HEK293 (cell line): ENCODE results near the gene SLC26A4.
A peak's percentile ranks its signal among the peaks of the same experiment; 100 is the strongest.

Experiments
- CTCF ChIA-PET: fragments of 350-600 bp; formaldehyde crosslinking; extraction: SDS; loops from one replicate; lab custom pipeline; 2021; ENCODE audit warnings: antibody characterized with exemption; lab: Yijun Ruan, JAX
- POLR2A ChIA-PET: fragments of 300-600 bp; formaldehyde crosslinking; extraction: SDS; loops from one replicate; lab custom pipeline; 2020; ENCODE audit warnings: antibody characterized with exemption, inconsistent platforms; lab: Yijun Ruan, JAX
- H3K27ac ChIP-seq: fragments of 200-500 bp; sonication (Bioruptor generic); 2 replicates; pipeline ENCODE4 v1.5.1; 2014; ENCODE audit warnings: low read depth, low read length, control low read depth, inconsistent platforms; ENCODE audit errors: extremely low read depth
- H3K36me3 ChIP-seq, 2 experiments: fragments of 200-500 bp in 1 of 2; sonication (Bioruptor generic) in 1 of 2; 1 replicate in 1 of 2; 2 replicates in 1 of 2; pipeline ENCODE4 v1.5.1; 2014 to 2017; ENCODE audit warnings: inconsistent platforms in 2 of 2, low read length in 2 of 2; ENCODE audit not compliant: control insufficient read depth in 2 of 2, insufficient read depth in 1 of 2
- H3K4me1 ChIP-seq: fragments of 200-500 bp; sonication (Bioruptor generic); 2 replicates; pipeline ENCODE4 v1.5.1; 2014; ENCODE audit warnings: mild to moderate bottlenecking, low read length, inconsistent platforms; ENCODE audit not compliant: control insufficient read depth, insufficient read depth
- H3K4me3 ChIP-seq: 2 replicates; pipeline ENCODE4 v1.5.1; 2011; ENCODE audit warnings: low read depth, mild to moderate bottlenecking, control low read depth, low read length, moderate library complexity
- H3K9me3 ChIP-seq: fragments of 200-500 bp; sonication (Bioruptor generic); 2 replicates; pipeline ENCODE4 v1.5.1; 2014; ENCODE audit warnings: low read depth, low read length, inconsistent platforms; ENCODE audit not compliant: control insufficient read depth, insufficient read depth
- EGR2 ChIP-seq: fragments of 450-650 bp; formaldehyde crosslinking; IDR thresholded peaks from 2 replicates; pipeline ENCODE4 v1.5.1; 2016; ENCODE audit warnings: low read depth, missing biosample characterization, missing genetic modification characterization
- KLF16 ChIP-seq: fragments of 450-650 bp; formaldehyde crosslinking; IDR thresholded peaks from 2 replicates; pipeline ENCODE4 v1.5.1; 2017; ENCODE audit warnings: missing biosample characterization, missing genetic modification characterization
- KLF9 ChIP-seq: fragments of 450-650 bp; formaldehyde crosslinking; IDR thresholded peaks from 2 replicates; pipeline ENCODE4 v1.5.1; 2016; ENCODE audit warnings: missing biosample characterization, missing genetic modification characterization, low read depth
- MEIS1 ChIP-seq: sonication (generic); formaldehyde crosslinking; IDR thresholded peaks from 2 replicates; pipeline ENCODE4 v1.8.1; 2022; ENCODE audit warnings: missing genetic modification reagents, mild to moderate bottlenecking, borderline replicate concordance
- ZFP3 ChIP-seq: fragments of 450-650 bp; formaldehyde crosslinking; IDR thresholded peaks from 2 replicates; pipeline ENCODE4 v1.5.1; 2016; ENCODE audit warnings: low read depth, missing biosample characterization, missing genetic modification characterization
- ZFP69B ChIP-seq: fragments of 450-650 bp; formaldehyde crosslinking; IDR thresholded peaks from 2 replicates; pipeline ENCODE4 v1.5.1; 2016; ENCODE audit warnings: missing biosample characterization, missing genetic modification characterization
- ZNF146 ChIP-seq: fragments of 450-650 bp; formaldehyde crosslinking; IDR thresholded peaks from 2 replicates; pipeline ENCODE4 v1.5.1; 2016; ENCODE audit warnings: missing biosample characterization, missing genetic modification characterization
- ZNF2 ChIP-seq: fragments of 450-650 bp; formaldehyde crosslinking; IDR thresholded peaks from 2 replicates; pipeline ENCODE4 v1.5.1; 2016; ENCODE audit warnings: missing biosample characterization, missing genetic modification characterization
- ZNF302 ChIP-seq: fragments of 450-650 bp; formaldehyde crosslinking; IDR thresholded peaks from 2 replicates; pipeline ENCODE4 v1.5.1; 2016; ENCODE audit warnings: missing biosample characterization, missing genetic modification characterization, low read depth
- ZNF354C ChIP-seq: fragments of 450-650 bp; formaldehyde crosslinking; IDR thresholded peaks from 2 replicates; pipeline ENCODE4 v1.5.1; 2016; ENCODE audit warnings: missing biosample characterization, missing genetic modification characterization, low read depth, borderline replicate concordance
- ZNF391 ChIP-seq: fragments of 450-650 bp; formaldehyde crosslinking; IDR thresholded peaks from 2 replicates; pipeline ENCODE4 v1.5.1; 2016; ENCODE audit warnings: low read depth, missing biosample characterization, missing genetic modification characterization, borderline replicate concordance
- ZNF560 ChIP-seq: fragments of 450-650 bp; formaldehyde crosslinking; IDR thresholded peaks from 2 replicates; pipeline ENCODE4 v1.5.1; 2017; ENCODE audit warnings: missing biosample characterization, missing genetic modification characterization, borderline replicate concordance
- ZNF571 ChIP-seq: fragments of 450-650 bp; formaldehyde crosslinking; IDR thresholded peaks from 2 replicates; pipeline ENCODE4 v1.5.0; 2017; ENCODE audit warnings: missing biosample characterization, missing genetic modification characterization
- ZNF585B ChIP-seq: fragments of 450-650 bp; formaldehyde crosslinking; IDR thresholded peaks from 2 replicates; pipeline ENCODE4 v1.5.1; 2016; ENCODE audit warnings: missing biosample characterization, missing genetic modification characterization
- ZNF747 ChIP-seq: fragments of 450-650 bp; formaldehyde crosslinking; IDR thresholded peaks from 2 replicates; pipeline ENCODE4 v1.5.1; 2016; ENCODE audit warnings: missing biosample characterization, missing genetic modification characterization
- TF ChIP-seq, protein P1 (sequence below): fragments of 450-650 bp; formaldehyde crosslinking; IDR thresholded peaks from 2 replicates; pipeline ENCODE4 v1.5.1; 2016; ENCODE audit warnings: missing biosample characterization, missing genetic modification characterization
- TF ChIP-seq, protein P2 (sequence below): fragments of 450-650 bp; formaldehyde crosslinking; IDR thresholded peaks from 2 replicates; pipeline ENCODE4 v1.5.1; 2016; ENCODE audit warnings: missing biosample characterization, missing genetic modification characterization
- TF ChIP-seq, protein P3 (sequence below): fragments of 450-650 bp; formaldehyde crosslinking; IDR thresholded peaks from 2 replicates; pipeline ENCODE4 v1.5.1; 2016; ENCODE audit warnings: missing biosample characterization, missing genetic modification characterization, low read depth

The SLC26A4 gene

DNA sequence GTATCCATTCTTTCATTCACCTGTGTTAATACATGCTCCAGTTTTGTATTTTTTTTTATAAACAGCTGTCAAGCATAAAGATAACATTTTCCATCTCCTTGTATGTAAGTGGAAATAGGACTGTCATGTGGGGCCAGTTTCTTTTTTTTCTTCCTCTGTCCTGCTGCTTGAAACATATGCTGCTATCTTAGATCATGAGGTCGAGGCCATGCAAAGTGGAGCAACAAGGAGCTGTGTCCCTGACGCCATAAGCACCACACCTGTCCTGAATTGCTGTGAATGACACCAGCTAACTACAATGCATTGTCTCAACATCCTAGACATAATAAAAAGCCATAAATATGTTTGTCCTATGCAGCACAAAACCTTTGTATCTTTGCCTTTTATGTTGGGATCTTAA lies 37.7 kb upstream of the SLC26A4 start:
- ChIA-PET CTCF (no interaction called here), POLR2A (no interaction called here)
- no peak for TF ChIP-seq ZNF747 (tag by site-specific recombination)
- TF ChIP-seq ZNF2 (tag by site-specific recombination), result no peak
- no peak for TF ChIP-seq ZNF560
- no peak for TF ChIP-seq KLF16 (tag by site-specific recombination)
- no peaks in the 10 kb centered on the region for H3K36me3 ChIP-seq
- no peaks in the 10 kb centered on the region for H3K9me3 ChIP-seq
- no peak overlapping the region for H3K27ac ChIP-seq
- H3K4me3 ChIP-seq, result no peak overlapping the region
- H3K4me1 ChIP-seq, result no peaks in the 10 kb centered on the region

DNA sequence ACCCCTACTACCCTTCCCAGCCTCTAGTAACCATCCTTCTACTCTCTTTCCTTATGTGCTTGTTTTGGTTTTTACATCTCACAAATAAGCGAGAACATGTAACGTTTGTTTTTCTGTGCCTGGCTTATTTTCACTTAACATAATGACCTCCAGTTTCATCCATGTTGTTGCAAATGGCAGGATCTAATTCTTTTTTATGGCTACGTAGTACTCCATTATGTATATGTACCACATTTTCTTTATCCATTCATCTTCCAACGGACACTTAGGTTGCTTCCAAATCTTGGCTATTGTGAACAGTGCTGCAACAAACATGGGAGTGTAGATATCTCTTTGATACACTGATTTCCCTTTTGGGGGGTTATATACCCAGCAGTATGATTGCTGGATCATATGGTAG lies 33.6 kb upstream of the SLC26A4 start:
- ChIA-PET POLR2A (no interaction called here), CTCF (no interaction called here)
- H3K9me3 ChIP-seq, result no peaks in the 10 kb centered on the region
- no peaks in the 10 kb centered on the region for H3K36me3 ChIP-seq
- H3K27ac ChIP-seq, result no peak overlapping the region
- no peaks in the 10 kb centered on the region for H3K4me1 ChIP-seq
- no peak overlapping the region for H3K4me3 ChIP-seq
- TF ChIP-seq ZNF354C (tag by site-specific recombination) (no peak), ZNF146 (tag by site-specific recombination) (peak; percentile 90), ZNF571 (no peak), KLF9 (no peak), ZNF302 (tag by site-specific recombination) (no peak), ZNF391 (tag by site-specific recombination) (no peak)
- TF ChIP-seq, all 188 proteins: peak for 1

DNA sequence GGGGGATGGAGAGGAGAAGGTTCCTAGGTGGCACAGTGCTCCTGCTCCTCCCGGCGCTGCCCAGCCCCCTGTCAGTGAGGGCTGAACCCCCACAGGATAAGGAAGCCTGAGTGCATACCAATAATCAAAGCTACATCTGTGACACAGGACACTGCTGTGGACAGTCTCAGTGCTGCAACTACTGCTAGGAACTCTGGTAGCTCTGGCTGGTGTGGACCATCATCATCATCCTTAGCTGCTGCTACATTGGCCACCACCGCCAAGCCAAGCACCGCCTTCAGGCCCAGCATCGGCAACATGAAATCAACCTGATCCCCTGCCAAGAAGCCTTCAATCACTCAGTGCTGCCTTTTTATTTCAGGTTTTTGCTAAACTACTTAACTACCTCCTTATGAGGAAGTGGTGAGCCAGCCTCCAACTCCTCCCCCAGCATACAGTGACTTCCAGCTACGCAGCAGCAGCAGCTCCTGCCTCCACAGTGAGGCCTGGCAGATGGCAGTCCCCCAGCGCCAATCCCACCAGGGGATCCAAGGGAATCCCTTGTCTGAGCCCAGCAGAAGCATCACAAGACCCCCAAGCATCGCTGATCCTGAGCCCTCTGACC lies 32.1 kb upstream of the SLC26A4 start:
- ChIA-PET CTCF (interaction anchor here (0.9 kb wide), 1 partner anchor 11 kb away, joined by 3 read pairs; no protein-coding TSS in a partner anchor), POLR2A (no interaction called here)
- H3K9me3 ChIP-seq, result no peaks in the 10 kb centered on the region
- H3K4me3 ChIP-seq, result no peak overlapping the region
- no peak for TF ChIP-seq ZFP69B
- TF ChIP-seq ZFP3 (tag by site-specific recombination), result no peak
- TF ChIP-seq, protein P1, sequence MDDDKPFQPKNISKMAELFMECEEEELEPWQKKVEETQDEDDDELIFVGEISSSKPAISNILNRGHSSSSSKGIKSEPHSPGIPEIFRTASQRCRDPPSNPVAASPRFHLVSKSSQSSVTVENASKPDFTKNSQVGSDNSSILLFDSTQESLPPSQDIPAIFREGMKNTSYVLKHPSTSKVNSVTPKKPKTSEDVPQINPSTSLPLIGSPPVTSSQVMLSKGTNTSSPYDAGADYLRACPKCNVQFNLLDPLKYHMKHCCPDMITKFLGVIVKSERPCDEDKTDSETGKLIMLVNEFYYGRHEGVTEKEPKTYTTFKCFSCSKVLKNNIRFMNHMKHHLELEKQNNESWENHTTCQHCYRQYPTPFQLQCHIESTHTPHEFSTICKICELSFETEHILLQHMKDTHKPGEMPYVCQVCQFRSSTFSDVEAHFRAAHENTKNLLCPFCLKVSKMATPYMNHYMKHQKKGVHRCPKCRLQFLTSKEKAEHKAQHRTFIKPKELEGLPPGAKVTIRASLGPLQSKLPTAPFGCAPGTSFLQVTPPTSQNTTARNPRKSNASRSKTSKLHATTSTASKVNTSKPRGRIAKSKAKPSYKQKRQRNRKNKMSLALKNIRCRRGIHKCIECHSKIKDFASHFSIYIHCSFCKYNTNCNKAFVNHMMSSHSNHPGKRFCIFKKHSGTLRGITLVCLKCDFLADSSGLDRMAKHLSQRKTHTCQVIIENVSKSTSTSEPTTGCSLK (tag by site-specific recombination), result no peak
- TF ChIP-seq, protein P2, sequence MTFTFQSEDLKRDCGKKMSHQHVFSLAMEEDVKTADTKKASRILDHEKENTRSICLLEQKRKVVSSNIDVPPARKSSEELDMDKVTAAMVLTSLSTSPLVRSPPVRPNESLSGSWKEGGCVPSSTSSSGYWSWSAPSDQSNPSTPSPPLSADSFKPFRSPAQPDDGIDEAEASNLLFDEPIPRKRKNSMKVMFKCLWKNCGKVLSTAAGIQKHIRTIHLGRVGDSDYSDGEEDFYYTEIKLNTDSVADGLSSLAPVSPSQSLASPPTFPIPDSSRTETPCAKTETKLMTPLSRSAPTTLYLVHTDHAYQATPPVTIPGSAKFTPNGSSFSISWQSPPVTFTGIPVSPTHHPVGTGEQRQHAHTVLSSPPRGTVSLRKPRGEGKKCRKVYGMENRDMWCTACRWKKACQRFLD, result no peak
- no peak for TF ChIP-seq MEIS1
- TF ChIP-seq, protein P3, sequence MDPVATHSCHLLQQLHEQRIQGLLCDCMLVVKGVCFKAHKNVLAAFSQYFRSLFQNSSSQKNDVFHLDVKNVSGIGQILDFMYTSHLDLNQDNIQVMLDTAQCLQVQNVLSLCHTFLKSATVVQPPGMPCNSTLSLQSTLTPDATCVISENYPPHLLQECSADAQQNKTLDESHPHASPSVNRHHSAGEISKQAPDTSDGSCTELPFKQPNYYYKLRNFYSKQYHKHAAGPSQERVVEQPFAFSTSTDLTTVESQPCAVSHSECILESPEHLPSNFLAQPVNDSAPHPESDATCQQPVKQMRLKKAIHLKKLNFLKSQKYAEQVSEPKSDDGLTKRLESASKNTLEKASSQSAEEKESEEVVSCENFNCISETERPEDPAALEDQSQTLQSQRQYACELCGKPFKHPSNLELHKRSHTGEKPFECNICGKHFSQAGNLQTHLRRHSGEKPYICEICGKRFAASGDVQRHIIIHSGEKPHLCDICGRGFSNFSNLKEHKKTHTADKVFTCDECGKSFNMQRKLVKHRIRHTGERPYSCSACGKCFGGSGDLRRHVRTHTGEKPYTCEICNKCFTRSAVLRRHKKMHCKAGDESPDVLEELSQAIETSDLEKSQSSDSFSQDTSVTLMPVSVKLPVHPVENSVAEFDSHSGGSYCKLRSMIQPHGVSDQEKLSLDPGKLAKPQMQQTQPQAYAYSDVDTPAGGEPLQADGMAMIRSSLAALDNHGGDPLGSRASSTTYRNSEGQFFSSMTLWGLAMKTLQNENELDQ (tag by site-specific recombination), result no peak
- TF ChIP-seq EGR2 (tag by site-specific recombination), result no peak
- no peak for TF ChIP-seq ZNF585B (tag by site-specific recombination)
- H3K36me3 ChIP-seq, result no peaks in the 10 kb centered on the region
- no peaks in the 10 kb centered on the region for H3K4me1 ChIP-seq
- H3K27ac ChIP-seq, result no peak overlapping the region
